Neuron (in vitro differentiated cells): ENCODE data around the gene LOXL3.

Experiments used
- H2AFZ ChIP-seq: one replicate; pipeline ENCODE4 v1.6.1; 2013; ENCODE audit warnings: low read depth, mild to moderate bottlenecking, inconsistent platforms, low read length, moderate library complexity
- H3K27me3 ChIP-seq: one replicate; pipeline ENCODE4 v1.6.1; 2013; ENCODE audit warnings: low read length; ENCODE audit not compliant: insufficient read depth
- H3K36me3 ChIP-seq: one replicate; pipeline ENCODE4 v1.6.1; 2013; ENCODE audit warnings: low read length; ENCODE audit not compliant: insufficient read depth
- H3K4me1 ChIP-seq: one replicate; pipeline ENCODE4 v1.6.1; 2013; ENCODE audit warnings: low read length; ENCODE audit not compliant: insufficient read depth
- H3K4me3 ChIP-seq: 2 replicates; pipeline ENCODE4 v1.5.1; 2013; ENCODE audit warnings: mild to moderate bottlenecking, low read length, moderate library complexity
- H3K9me3 ChIP-seq: one replicate; pipeline ENCODE4 v1.6.1; 2013; ENCODE audit warnings: low read length

LOXL3 gene

DNA sequence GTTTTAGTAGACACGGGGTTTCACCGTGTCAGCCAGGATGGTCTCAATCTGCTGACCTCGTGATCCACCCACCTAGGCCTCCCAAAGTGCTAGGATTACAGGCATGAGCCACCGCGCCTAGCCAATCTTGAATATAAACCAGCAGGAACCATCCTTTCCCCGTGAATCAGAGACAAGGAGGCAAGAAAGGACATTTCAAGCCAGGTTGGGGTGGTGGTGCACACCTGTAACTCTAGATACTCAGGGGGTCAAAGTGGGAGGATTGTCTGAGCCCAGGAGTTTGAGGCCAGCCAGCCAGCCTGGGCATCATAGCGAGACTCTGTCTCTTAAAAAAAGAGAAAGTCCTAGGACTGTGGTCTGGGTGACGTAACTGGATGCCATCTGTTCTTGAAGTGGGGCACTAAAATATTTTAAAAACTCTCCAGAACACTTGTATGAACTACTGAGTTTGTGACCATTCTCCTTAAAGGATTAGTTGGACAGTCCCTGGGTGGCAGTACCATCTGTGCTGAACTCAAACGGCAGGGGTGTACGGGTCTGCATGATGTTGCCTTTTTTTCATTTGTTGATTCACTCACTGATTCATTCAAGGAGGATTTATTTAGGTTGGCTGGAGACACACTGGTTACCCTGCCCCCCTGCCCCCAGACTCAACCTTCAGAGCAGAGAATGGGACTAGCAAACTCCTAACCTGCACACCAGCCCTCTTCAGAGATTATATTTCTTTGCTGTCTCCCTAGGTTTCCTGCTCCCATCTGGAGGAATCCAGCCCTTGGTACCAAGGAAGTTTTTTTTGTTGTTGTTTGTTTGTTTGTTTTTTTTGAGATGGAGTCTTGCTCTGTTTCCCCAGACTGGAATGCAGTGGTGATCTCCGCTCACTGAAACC, 42.4 kb downstream of the LOXL3 start:
- Histone ChIP-seq H3K36me3 (no peaks in the 10 kb centered on the region), H3K4me3 (no peak overlapping the region), H3K9me3 (peaks cover 6% of the 10 kb centered on the region), H3K4me1 (peaks cover 6% of the 10 kb centered on the region), H2AFZ (no peak overlapping the region), H3K27me3 (peaks cover 63% of the 10 kb centered on the region)

DNA sequence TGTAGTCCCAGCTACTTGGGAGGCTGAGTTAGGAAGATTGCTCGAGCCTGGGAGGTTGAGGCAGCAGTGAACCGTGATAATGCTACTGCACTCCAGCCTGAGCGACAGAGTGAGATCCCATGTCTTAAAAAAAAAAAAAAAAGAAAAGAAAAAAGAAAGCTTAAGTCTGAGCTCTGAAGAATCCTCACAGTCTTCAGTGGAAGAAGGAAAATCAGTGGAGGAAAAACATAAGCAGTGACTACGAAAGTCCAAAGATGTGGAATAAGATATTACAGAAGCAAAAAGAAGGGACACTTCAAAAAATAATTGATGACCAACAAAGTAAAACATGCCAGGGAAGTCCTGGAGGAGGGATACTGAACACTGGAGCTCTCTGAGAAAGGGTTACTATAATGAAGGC, 43.5 kb downstream of the LOXL3 start:
- Histone ChIP-seq H3K27me3 (peaks cover 53% of the 10 kb centered on the region), H3K36me3 (peaks cover 7% of the 10 kb centered on the region), H3K4me3 (no peak overlapping the region), H3K9me3 (no peaks in the 10 kb centered on the region), H2AFZ (no peak overlapping the region), H3K4me1 (peaks cover 10% of the 10 kb centered on the region)

- peaks cover 13% of the 10 kb centered on the region for H3K36me3 ChIP-seq
- no peaks in the 10 kb centered on the region for H3K9me3 ChIP-seq
- peak overlapping the region; percentile 96 for H2AFZ ChIP-seq
- peaks cover 45% of the 10 kb centered on the region for H3K27me3 ChIP-seq
- peak overlapping the region; percentile 61 for H3K4me3 ChIP-seq
- H3K4me1 ChIP-seq, result peaks cover 10% of the 10 kb centered on the region
Measured at GRCh38 chr2:74507926-74508520, 45.7 kb downstream of the LOXL3 start.

DNA sequence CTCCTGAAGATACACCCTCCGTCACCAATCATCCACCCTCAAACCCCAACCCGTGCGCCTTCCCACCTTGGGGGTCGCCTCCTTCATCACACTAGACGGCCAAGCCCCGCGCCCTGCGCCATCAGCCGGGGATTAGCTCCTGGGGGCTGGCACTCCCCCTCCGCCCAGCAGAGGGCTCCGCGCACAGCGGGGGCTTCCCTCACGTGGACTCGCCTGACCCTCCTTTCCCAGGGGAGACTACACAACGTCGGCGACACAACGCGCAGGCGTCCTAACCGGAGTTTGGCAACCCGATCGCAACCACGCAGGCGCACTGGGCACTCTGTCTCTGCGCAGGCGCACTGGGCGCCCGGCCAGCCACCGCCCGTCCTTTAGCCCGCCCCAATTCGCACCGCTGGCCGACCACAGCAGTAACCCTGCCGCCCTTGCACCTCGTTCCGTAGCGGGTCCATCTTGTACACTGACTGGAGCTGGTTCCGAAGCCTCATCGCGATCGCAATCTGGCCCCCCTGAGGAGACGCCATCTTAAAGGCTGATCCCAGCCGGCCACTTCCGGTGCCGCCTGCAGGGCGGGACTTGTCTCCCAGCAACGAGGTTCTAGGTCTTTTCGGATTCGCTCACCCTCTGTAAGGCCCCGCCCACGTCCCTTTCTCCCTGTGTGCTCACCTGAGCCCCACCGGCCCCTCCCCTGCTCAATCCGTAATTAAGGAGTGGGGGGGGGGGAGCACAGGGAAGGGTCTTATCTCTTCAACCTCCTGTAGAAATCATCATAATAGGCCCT, 46.4 kb downstream of the LOXL3 start, which contains the start of gene PCGF1:
TSS of gene PCGF1 (minus strand) at position 551 of the 781 bp plus-strand sequence. CDS start at position 524, 27 bp downstream.
- Histone ChIP-seq H3K9me3 (peaks cover 2% of the 10 kb centered on the region), H3K27me3 (peaks cover 47% of the 10 kb centered on the region)

GRCh38 chr2:74505448-74506246, 48.1 kb downstream of the LOXL3 start:
- H3K4me3 ChIP-seq, result no peak overlapping the region
- peaks cover 50% of the 10 kb centered on the region for H3K27me3 ChIP-seq
- no peak overlapping the region for H2AFZ ChIP-seq
- peaks cover 13% of the 10 kb centered on the region for H3K36me3 ChIP-seq
- peaks cover 10% of the 10 kb centered on the region for H3K4me1 ChIP-seq
- H3K9me3 ChIP-seq, result peaks cover 2% of the 10 kb centered on the region

More for the DNA sequence above, 46.4 kb downstream of the LOXL3 start, which contains the start of gene PCGF1:
- Histone ChIP-seq H2AFZ (peak within 1 kb of the TSS; percentile 96), H3K36me3 (peaks cover 13% of the 10 kb centered on the region), H3K4me3 (peak within 1 kb of the TSS; percentile 61), H3K4me1 (peaks cover 10% of the 10 kb centered on the region)

DNA sequence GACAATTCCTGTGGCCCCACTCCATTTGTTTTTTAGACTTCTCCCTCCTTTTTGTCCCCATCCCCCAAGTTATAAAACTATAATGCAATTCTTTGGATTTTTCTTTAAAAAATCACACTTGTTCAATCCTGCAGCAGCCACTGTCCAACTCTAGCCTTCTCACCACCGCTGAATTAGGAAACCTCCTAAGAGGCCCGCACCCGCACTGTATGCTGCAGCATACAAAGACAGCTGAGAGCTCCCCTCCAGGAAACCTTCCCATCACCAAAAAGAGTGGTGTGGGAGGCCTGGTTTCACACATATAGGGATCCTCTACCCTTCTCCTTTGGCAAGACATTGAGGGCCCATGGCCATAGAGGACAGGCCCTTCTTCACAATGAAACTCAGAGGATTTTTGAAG, 49.2 kb downstream of the LOXL3 start:
- Histone ChIP-seq H3K9me3 (peaks cover 2% of the 10 kb centered on the region), H3K4me1 (peaks cover 13% of the 10 kb centered on the region), H3K36me3 (peaks cover 13% of the 10 kb centered on the region), H2AFZ (no peak overlapping the region), H3K27me3 (peaks cover 50% of the 10 kb centered on the region), H3K4me3 (no peak overlapping the region)

GRCh38 chr2:74503506-74504475, 50.0 kb downstream of the LOXL3 start:
- Histone ChIP-seq H3K36me3 (peaks cover 13% of the 10 kb centered on the region), H2AFZ (no peak overlapping the region), H3K4me3 (no peak overlapping the region), H3K4me1 (peaks cover 21% of the 10 kb centered on the region), H3K9me3 (peaks cover 2% of the 10 kb centered on the region), H3K27me3 (peaks cover 57% of the 10 kb centered on the region)

GRCh38 chr2:74502720-74503505, 50.8 kb downstream of the LOXL3 start:
- Histone ChIP-seq H3K9me3 (peaks cover 2% of the 10 kb centered on the region), H3K4me3 (no peak overlapping the region), H3K27me3 (peaks cover 65% of the 10 kb centered on the region), H3K36me3 (peaks cover 13% of the 10 kb centered on the region), H3K4me1 (peaks cover 30% of the 10 kb centered on the region), H2AFZ (no peak overlapping the region)

DNA sequence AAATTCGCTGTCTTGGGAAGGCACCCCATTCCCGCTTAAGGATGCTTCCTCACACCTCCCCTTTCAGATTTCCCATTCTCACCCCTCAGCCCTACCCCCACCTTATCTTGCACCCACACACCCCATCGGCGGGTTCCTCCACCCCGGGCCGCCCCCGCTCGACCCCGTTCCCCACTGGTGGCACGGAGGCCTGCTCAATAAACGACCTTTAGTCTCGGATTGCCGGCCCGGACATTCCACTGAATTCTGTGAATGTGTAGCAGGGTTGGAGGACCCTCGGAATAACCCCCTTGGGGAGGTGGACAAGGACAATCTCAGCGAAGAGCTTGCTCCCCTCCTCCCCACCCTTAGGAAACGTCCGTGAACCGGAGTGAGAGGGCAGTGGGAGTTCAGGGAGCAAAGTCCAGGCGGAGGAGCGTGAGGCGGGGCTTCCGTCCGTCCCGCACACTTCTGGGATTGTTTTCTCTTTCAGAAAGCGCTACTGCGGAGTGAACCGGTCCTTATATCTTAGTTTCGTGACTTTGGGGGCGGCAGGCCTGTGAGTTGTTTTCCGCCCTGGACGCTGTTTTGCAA, 51.5 kb downstream of the LOXL3 start:
- Histone ChIP-seq H3K27me3 (peaks cover 72% of the 10 kb centered on the region), H3K9me3 (peaks cover 2% of the 10 kb centered on the region), H3K36me3 (peaks cover 13% of the 10 kb centered on the region), H3K4me3 (no peak overlapping the region), H3K4me1 (peaks cover 34% of the 10 kb centered on the region), H2AFZ (no peak overlapping the region)

- peaks cover 79% of the 10 kb centered on the region for H3K27me3 ChIP-seq
- peaks cover 13% of the 10 kb centered on the region for H3K36me3 ChIP-seq
- H3K4me3 ChIP-seq, result no peak overlapping the region
- H2AFZ ChIP-seq, result no peak overlapping the region
- peaks cover 2% of the 10 kb centered on the region for H3K9me3 ChIP-seq
- peaks cover 30% of the 10 kb centered on the region for H3K4me1 ChIP-seq
Measured at GRCh38 chr2:74501335-74502071, 52.2 kb downstream of the LOXL3 start.
